ENCODE measurements around the gene NCR3LG1.

- no peak for TF ChIP-seq CTCF (optimal IDR thresholded peaks at IDR 0.05 in 1 of 3, IDR thresholded peaks at IDR 0.05 in 1 of 3, conservative IDR thresholded peaks at IDR 0.05 in 1 of 3; ENCODE audit: extremely low read depth in 1 of 3, insufficient read depth in 2 of 3, low read length in 3 of 3)
- TF ChIP-seq EZH2 (IDR thresholded peaks at IDR 0.05; ENCODE audit: low read length): no peak
Measured at GRCh38 chr11:17371614-17372013, 20.0 kb downstream of the NCR3LG1 start.

Measured in keratinocyte (primary cell).